PC-3 (cell line): ENCODE results near the gene MROH2A.

Source experiments
- CTCF ChIP-seq: fragments of 300-600 bp; sonication (generic); conservative IDR thresholded peaks from 2 replicates; pipeline ENCODE4 v1.5.1; 2017; ENCODE audit warnings: antibody characterized with exemption, low read depth, mild to moderate bottlenecking, low read length
- EZH2 ChIP-seq: fragments of 300-600 bp; sonication (generic); IDR thresholded peaks from one replicate; pipeline ENCODE4 v1.6.1; 2017; ENCODE audit warnings: antibody characterized with exemption, mild to moderate bottlenecking, low read length; ENCODE audit not compliant: unreplicated experiment

- TF ChIP-seq CTCF (peak; percentile 35; the same call in 1 of the 2 replicates), EZH2 (no peak)
These were observed 29.2 kb downstream of the MROH2A start for GRCh38 chr2:233807215-233807865.
